Measurements from ENCODE around the gene FOXO3. TPM values are rescaled to one million over a fixed set of nuclear protein-coding genes. Genes with fewer than 3 reads are reported as not detected.
A peak's percentile ranks its signal among the peaks of the same experiment; 100 is the strongest.

FOXO3 gene
- total RNA-seq, 1 donor from 2014 or later = 60.3 TPM

GRCh38 chr6:108666656-108667260 is 106.0 kb downstream of the FOXO3 start:
- no peak for DNase-seq (ENCODE audit: extremely low spot score, unreplicated experiment)
- no peak overlapping the region for H3K4me3 Mint-ChIP-seq (ENCODE audit: unreplicated experiment)

GRCh38 chr6:108667993-108668392 is 107.3 kb downstream of the FOXO3 start:
- peaks cover 25% of the 10 kb centered on the region for H3K4me1 Mint-ChIP-seq (ENCODE audit: unreplicated experiment)
- no peak for TF ChIP-seq CTCF (IDR thresholded peaks at IDR 0.05)
- H3K27me3 Mint-ChIP-seq (ENCODE audit: unreplicated experiment) = no peaks in the 10 kb centered on the region
- peak overlapping the region; percentile 5 for H3K27ac Mint-ChIP-seq (ENCODE audit: unreplicated experiment)
- no peaks in the 10 kb centered on the region for H3K9me3 Mint-ChIP-seq (ENCODE audit: unreplicated experiment)
- H3K36me3 Mint-ChIP-seq (ENCODE audit: unreplicated experiment) = peaks cover 28% of the 10 kb centered on the region
- DNase-seq (ENCODE audit: extremely low spot score, unreplicated experiment) = no peak
- no peak overlapping the region for H3K4me3 Mint-ChIP-seq (ENCODE audit: unreplicated experiment)

More at GRCh38 chr6:108666656-108667260, 106.0 kb downstream of the FOXO3 start:
- Mint-ChIP-seq H3K9me3 (ENCODE audit: unreplicated experiment) (no peaks in the 10 kb centered on the region), H3K36me3 (ENCODE audit: unreplicated experiment) (peaks cover 28% of the 10 kb centered on the region), H3K4me1 (ENCODE audit: unreplicated experiment) (peaks cover 32% of the 10 kb centered on the region), H3K27ac (ENCODE audit: unreplicated experiment) (peak overlapping the region; percentile 31), H3K27me3 (ENCODE audit: unreplicated experiment) (no peaks in the 10 kb centered on the region)
- TF ChIP-seq CTCF (IDR thresholded peaks at IDR 0.05) = no peak

DNA sequence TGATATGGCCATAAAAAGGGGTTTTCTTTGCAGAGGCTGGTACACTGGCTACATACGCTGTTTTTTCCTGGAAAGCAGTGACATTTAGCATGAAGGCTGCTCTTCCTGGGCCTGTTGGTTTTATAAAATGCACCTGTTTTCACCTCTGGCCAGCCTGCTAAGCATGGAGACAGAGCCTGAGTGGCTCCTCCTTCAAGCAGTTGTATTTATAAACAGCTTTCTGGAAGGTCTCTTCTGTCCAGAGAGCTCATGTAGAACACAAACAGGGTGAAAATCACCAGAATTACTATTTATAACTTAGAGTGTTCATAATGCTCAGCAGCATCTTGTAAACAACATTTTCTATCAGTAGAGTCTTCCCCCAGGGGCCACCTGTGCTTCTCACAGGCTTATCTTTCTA is 109.0 kb downstream of the FOXO3 start:
- no peak for TF ChIP-seq CTCF (IDR thresholded peaks at IDR 0.05)
- Mint-ChIP-seq H3K36me3 (ENCODE audit: unreplicated experiment) (peaks cover 27% of the 10 kb centered on the region), H3K27ac (ENCODE audit: unreplicated experiment) (no peak overlapping the region), H3K4me1 (ENCODE audit: unreplicated experiment) (peaks cover 31% of the 10 kb centered on the region), H3K9me3 (ENCODE audit: unreplicated experiment) (no peaks in the 10 kb centered on the region), H3K27me3 (ENCODE audit: unreplicated experiment) (no peaks in the 10 kb centered on the region), H3K4me3 (ENCODE audit: unreplicated experiment) (no peak overlapping the region)
- DNase-seq (ENCODE audit: extremely low spot score, unreplicated experiment) = no peak

GRCh38 chr6:108671175-108671574 is 110.5 kb downstream of the FOXO3 start:
- TF ChIP-seq CTCF (IDR thresholded peaks at IDR 0.05) = no peak
- Mint-ChIP-seq H3K9me3 (ENCODE audit: unreplicated experiment) (no peaks in the 10 kb centered on the region), H3K27ac (ENCODE audit: unreplicated experiment) (no peak overlapping the region), H3K36me3 (ENCODE audit: unreplicated experiment) (peaks cover 16% of the 10 kb centered on the region), H3K4me1 (ENCODE audit: unreplicated experiment) (peaks cover 39% of the 10 kb centered on the region), H3K27me3 (ENCODE audit: unreplicated experiment) (no peaks in the 10 kb centered on the region), H3K4me3 (ENCODE audit: unreplicated experiment) (no peak overlapping the region)
- no peak for DNase-seq (ENCODE audit: extremely low spot score, unreplicated experiment)

DNA sequence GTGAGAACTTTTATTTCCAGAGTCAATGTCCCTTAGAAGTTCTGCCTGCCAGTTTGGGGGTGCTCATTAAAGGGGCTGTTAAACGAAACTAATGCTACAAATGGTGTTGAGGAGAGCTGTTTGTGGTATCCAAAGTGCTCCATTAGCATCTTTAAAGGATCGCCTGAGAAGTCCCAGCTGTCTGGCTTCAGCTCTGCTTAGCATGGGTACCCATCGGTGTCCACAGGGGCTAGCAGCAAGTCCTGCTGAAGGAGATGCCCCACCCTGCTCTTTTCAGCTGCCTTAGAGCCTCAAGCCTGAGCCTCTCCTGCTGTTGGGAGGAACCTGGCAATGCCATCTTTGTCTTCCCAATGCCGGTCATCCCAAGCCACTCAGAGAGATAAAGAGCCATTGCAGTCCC is 111.1 kb downstream of the FOXO3 start:
- no peak for DNase-seq (ENCODE audit: extremely low spot score, unreplicated experiment)
- Mint-ChIP-seq H3K4me1 (ENCODE audit: unreplicated experiment) (peaks cover 42% of the 10 kb centered on the region), H3K27ac (ENCODE audit: unreplicated experiment) (no peak overlapping the region), H3K36me3 (ENCODE audit: unreplicated experiment) (peaks cover 16% of the 10 kb centered on the region), H3K27me3 (ENCODE audit: unreplicated experiment) (no peaks in the 10 kb centered on the region), H3K9me3 (ENCODE audit: unreplicated experiment) (no peaks in the 10 kb centered on the region), H3K4me3 (ENCODE audit: unreplicated experiment) (no peak overlapping the region)
- TF ChIP-seq CTCF (IDR thresholded peaks at IDR 0.05) = no peak

Measured in osteocyte (in vitro differentiated cells).